Neural cell (in vitro differentiated cells): Measurements from ENCODE around the gene CRABP2. TPM values are rescaled to one million over a fixed set of nuclear protein-coding genes. Genes with fewer than 3 reads are reported as not detected.

ENCODE experiments used
- H2AFZ ChIP-seq: fragments of 200-600, 300-800 bp; sonication (generic), shearing (Covaris generic); 2 replicates; pipeline ENCODE4 v1.6.0; 2014; ENCODE audit warnings: low read depth, mild to moderate bottlenecking, antibody characterized with exemption, low read length, moderate library complexity
- H3F3A ChIP-seq: fragments of 200-600 bp; shearing (Covaris generic); 2 replicates; pipeline ENCODE4 v1.6.1; 2016; ENCODE audit warnings: mild to moderate bottlenecking, moderate library complexity, mixed read lengths, antibody characterized with exemption, low read length; ENCODE audit not compliant: insufficient read depth, poor library complexity, severe bottlenecking
- H3K27ac ChIP-seq: fragments of 200-600, 300-800 bp; sonication (generic), shearing (Covaris generic); 2 replicates; pipeline ENCODE4 v1.5.1; 2014; ENCODE audit warnings: mild to moderate bottlenecking, low read length, moderate library complexity
- H3K27me3 ChIP-seq: fragments of 300-800, 200-600 bp; sonication (generic), shearing (Covaris generic); 2 replicates; pipeline ENCODE4 v1.6.0; 2014; ENCODE audit warnings: mild to moderate bottlenecking, low read depth, low read length, moderate library complexity; ENCODE audit not compliant: insufficient read depth
- H3K36me3 ChIP-seq: fragments of 300-800, 200-600 bp; sonication (generic), shearing (Covaris generic); 2 replicates; pipeline ENCODE4 v1.5.1; 2014; ENCODE audit warnings: mild to moderate bottlenecking, antibody characterized with exemption, low read length, moderate library complexity; ENCODE audit not compliant: insufficient read depth
- H3K4me2 ChIP-seq: fragments of 300-800, 200-600 bp; sonication (generic), shearing (Covaris generic); 2 replicates; pipeline ENCODE4 v1.6.0; 2014; ENCODE audit warnings: mild to moderate bottlenecking, low read length
- H3K4me3 ChIP-seq: fragments of 300-800, 200-600 bp; sonication (generic), shearing (Covaris generic); 2 replicates; pipeline ENCODE4 v1.5.1; 2014; ENCODE audit warnings: mild to moderate bottlenecking, low read length, moderate library complexity
- H3K79me2 ChIP-seq: fragments of 200-600 bp; shearing (Covaris generic); replicated peaks from 2 replicates; pipeline ENCODE4 v1.6.0; 2014; ENCODE audit warnings: mild to moderate bottlenecking, low read length, moderate library complexity; ENCODE audit not compliant: insufficient read depth
- H3K9ac ChIP-seq: fragments of 300-800, 200-600 bp; sonication (generic), shearing (Covaris generic); 2 replicates; pipeline ENCODE4 v1.6.1; 2016; ENCODE audit warnings: mild to moderate bottlenecking, low read length, mixed read lengths
- H3K9me2 ChIP-seq: fragments of 200-600 bp; shearing (Covaris generic); 2 replicates; pipeline ENCODE4 v1.6.1; 2016; ENCODE audit warnings: mild to moderate bottlenecking, low read length, mixed read lengths; ENCODE audit not compliant: insufficient read depth
- H3K9me3 ChIP-seq: fragments of 200-600, 300-800 bp; sonication (generic), shearing (Covaris generic); 2 replicates; pipeline ENCODE4 v1.6.1; 2016; ENCODE audit warnings: mild to moderate bottlenecking, mixed run types, low read length, moderate library complexity, mixed read lengths
- H4K20me1 ChIP-seq: fragments of 200-600 bp; shearing (Covaris generic); 2 replicates; pipeline ENCODE4 v1.6.1; 2016; ENCODE audit warnings: mild to moderate bottlenecking, mixed run types; ENCODE audit not compliant: insufficient read depth
- EP300 ChIP-seq: fragments of 450-650 bp; conservative IDR thresholded peaks from 2 replicates; pipeline ENCODE4 v1.6.1; 2014; ENCODE audit warnings: antibody characterized with exemption, mild to moderate bottlenecking, moderate library complexity; ENCODE audit not compliant: poor library complexity, severe bottlenecking
- EZH2 ChIP-seq: fragments of 200-600, 300-800 bp; shearing (Covaris generic), sonication (generic); IDR thresholded peaks from 2 replicates; pipeline ENCODE4 v1.6.1; 2014; ENCODE audit warnings: antibody characterized with exemption, low read length, borderline replicate concordance, mild to moderate bottlenecking; ENCODE audit not compliant: insufficient read depth, poor library complexity, severe bottlenecking
- MXI1 ChIP-seq: fragments of 450-650 bp; conservative IDR thresholded peaks from 2 replicates; pipeline ENCODE4 v1.6.1; 2014; ENCODE audit warnings: antibody characterized with exemption, mild to moderate bottlenecking; ENCODE audit not compliant: poor library complexity, severe bottlenecking
- POLR2AphosphoS5 ChIP-seq: IDR thresholded peaks from 2 replicates; pipeline ENCODE4 v1.6.1; 2012
- RAD21 ChIP-seq: fragments of 450-650 bp; conservative IDR thresholded peaks from 2 replicates; pipeline ENCODE4 v1.6.1; 2014; ENCODE audit warnings: antibody characterized with exemption, mild to moderate bottlenecking, moderate library complexity
- SMC3 ChIP-seq: fragments of 450-650 bp; conservative IDR thresholded peaks from 2 replicates; pipeline ENCODE4 v1.6.1; 2014; ENCODE audit warnings: antibody characterized with exemption, mild to moderate bottlenecking, moderate library complexity; ENCODE audit not compliant: poor library complexity
- TAF1 ChIP-seq: IDR thresholded peaks from 2 replicates; pipeline ENCODE4 v1.6.1; 2012; ENCODE audit warnings: low read depth
- polyA plus RNA-seq: library from polyadenylated mRNA; depleted of rRNA; stranded (reverse); fragments of >200 nt; gene quantifications from 2 replicates; pipeline ENCODE4 v1.2.3, GENCODE V29; 2014
- TF ChIP-seq, protein P1 (sequence below): fragments of 450-650 bp; IDR thresholded peaks from 2 replicates; pipeline ENCODE4 v1.5.1; 2014; ENCODE audit warnings: antibody characterized with exemption, mild to moderate bottlenecking, moderate library complexity; ENCODE audit not compliant: poor library complexity, severe bottlenecking
- TF ChIP-seq, protein P2 (sequence below): IDR thresholded peaks from 2 replicates; pipeline ENCODE4 v1.6.1; 2012; ENCODE audit warnings: borderline replicate concordance

CRABP2 gene
- polyA plus RNA-seq, 1 donor from 2014 or later, result 7.7 TPM

DNA sequence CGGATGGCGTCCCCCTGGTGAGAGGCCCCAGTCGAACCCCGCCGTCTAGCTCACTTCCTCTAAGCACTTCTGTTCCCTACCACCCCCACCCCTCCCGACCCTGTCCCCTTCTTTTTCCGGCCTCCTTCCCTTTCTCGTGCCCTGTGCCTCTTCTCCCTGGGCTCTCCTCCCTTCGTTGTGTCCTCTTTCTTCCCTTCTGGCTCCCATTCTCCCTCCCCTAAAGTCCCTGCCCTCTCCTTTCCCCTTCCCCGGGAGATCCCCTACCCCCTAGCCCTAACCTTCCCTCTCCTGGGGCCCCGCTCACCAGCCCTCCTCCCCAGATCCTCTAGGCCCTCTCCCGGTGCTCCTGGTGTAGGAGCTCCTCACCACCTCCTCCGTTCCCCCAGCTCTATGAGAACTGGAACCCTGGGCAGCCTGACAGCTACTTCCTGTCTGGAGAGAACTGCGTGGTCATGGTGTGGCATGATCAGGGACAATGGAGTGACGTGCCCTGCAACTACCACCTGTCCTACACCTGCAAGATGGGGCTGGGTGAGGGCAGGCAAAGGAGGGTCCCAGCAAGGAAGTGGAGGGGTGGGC, 47.6 kb downstream of the CRABP2 start:
- H2AFZ ChIP-seq, result no peak overlapping the region
- TF ChIP-seq SMC3 (no peak), POLR2AphosphoS5 (no peak), EZH2 (no peak), RAD21 (no peak), MXI1 (no peak), TAF1 (no peak), EP300 (no peak)
- TF ChIP-seq, protein P1, sequence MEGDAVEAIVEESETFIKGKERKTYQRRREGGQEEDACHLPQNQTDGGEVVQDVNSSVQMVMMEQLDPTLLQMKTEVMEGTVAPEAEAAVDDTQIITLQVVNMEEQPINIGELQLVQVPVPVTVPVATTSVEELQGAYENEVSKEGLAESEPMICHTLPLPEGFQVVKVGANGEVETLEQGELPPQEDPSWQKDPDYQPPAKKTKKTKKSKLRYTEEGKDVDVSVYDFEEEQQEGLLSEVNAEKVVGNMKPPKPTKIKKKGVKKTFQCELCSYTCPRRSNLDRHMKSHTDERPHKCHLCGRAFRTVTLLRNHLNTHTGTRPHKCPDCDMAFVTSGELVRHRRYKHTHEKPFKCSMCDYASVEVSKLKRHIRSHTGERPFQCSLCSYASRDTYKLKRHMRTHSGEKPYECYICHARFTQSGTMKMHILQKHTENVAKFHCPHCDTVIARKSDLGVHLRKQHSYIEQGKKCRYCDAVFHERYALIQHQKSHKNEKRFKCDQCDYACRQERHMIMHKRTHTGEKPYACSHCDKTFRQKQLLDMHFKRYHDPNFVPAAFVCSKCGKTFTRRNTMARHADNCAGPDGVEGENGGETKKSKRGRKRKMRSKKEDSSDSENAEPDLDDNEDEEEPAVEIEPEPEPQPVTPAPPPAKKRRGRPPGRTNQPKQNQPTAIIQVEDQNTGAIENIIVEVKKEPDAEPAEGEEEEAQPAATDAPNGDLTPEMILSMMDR, result no peak
- TF ChIP-seq, protein P2, sequence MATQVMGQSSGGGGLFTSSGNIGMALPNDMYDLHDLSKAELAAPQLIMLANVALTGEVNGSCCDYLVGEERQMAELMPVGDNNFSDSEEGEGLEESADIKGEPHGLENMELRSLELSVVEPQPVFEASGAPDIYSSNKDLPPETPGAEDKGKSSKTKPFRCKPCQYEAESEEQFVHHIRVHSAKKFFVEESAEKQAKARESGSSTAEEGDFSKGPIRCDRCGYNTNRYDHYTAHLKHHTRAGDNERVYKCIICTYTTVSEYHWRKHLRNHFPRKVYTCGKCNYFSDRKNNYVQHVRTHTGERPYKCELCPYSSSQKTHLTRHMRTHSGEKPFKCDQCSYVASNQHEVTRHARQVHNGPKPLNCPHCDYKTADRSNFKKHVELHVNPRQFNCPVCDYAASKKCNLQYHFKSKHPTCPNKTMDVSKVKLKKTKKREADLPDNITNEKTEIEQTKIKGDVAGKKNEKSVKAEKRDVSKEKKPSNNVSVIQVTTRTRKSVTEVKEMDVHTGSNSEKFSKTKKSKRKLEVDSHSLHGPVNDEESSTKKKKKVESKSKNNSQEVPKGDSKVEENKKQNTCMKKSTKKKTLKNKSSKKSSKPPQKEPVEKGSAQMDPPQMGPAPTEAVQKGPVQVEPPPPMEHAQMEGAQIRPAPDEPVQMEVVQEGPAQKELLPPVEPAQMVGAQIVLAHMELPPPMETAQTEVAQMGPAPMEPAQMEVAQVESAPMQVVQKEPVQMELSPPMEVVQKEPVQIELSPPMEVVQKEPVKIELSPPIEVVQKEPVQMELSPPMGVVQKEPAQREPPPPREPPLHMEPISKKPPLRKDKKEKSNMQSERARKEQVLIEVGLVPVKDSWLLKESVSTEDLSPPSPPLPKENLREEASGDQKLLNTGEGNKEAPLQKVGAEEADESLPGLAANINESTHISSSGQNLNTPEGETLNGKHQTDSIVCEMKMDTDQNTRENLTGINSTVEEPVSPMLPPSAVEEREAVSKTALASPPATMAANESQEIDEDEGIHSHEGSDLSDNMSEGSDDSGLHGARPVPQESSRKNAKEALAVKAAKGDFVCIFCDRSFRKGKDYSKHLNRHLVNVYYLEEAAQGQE, result no peak
- H3K9me2 ChIP-seq, result no peaks in the 10 kb centered on the region
- H3K4me2 ChIP-seq, result no peak overlapping the region
- no peaks in the 10 kb centered on the region for H3K79me2 ChIP-seq
- H3K27ac ChIP-seq, result no peak overlapping the region
- no peaks in the 10 kb centered on the region for H3K9me3 ChIP-seq
- no peaks in the 10 kb centered on the region for H3K36me3 ChIP-seq
- no peak overlapping the region for H3K9ac ChIP-seq
- peak overlapping the region; percentile 49 for H3K4me3 ChIP-seq
- H3F3A ChIP-seq, result no peaks in the 10 kb centered on the region
- peaks cover 42% of the 10 kb centered on the region for H3K27me3 ChIP-seq
- no peaks in the 10 kb centered on the region for H4K20me1 ChIP-seq

DNA sequence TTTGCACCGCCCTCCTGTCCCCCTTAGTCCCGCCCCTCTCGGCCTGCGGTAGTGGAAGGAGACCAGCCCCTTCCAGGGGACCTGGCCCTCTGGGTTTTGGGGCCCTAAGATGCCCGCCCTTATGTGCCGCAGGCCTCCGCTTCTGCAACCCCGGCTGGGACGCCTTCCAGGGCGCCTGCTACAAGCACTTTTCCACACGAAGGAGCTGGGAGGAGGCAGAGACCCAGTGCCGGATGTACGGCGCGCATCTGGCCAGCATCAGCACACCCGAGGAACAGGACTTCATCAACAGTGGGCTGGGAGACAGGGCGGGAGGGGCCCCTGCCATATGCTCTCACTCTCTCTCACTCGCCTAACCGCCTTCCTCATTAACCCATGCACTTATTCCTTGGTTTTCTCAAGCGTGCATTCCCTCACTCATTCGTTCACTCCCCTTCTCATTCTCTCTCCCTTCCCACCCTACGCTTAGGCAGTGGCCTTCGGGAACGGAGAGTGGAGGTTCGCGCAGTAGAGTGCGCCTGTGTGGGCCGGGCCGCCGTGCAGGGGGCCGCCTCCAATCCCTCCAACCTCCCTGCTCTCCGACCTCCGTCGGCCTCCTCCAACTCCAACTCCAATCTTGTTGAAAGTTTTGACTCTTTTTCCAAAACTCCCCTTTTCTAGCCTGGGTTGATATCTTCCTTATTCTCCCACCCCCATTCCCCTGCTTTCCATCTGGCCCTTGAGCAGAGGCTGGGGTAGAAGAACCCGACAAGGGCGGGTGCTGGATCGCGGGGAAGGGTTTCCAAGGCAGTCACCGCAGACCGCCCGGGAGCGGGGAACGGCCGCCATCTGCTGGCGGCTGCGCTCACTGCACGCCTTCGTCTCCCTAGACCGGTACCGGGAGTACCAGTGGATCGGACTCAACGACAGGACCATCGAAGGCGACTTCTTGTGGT, 48.3 kb downstream of the CRABP2 start:
- Histone ChIP-seq H3K9me3 (no peaks in the 10 kb centered on the region), H3K36me3 (no peaks in the 10 kb centered on the region), H4K20me1 (no peaks in the 10 kb centered on the region), H2AFZ (no peak overlapping the region), H3F3A (no peaks in the 10 kb centered on the region), H3K9me2 (no peaks in the 10 kb centered on the region), H3K4me3 (peak overlapping the region; percentile 49), H3K27me3 (peaks cover 49% of the 10 kb centered on the region), H3K9ac (no peak overlapping the region), H3K79me2 (no peaks in the 10 kb centered on the region), H3K27ac (no peak overlapping the region), H3K4me2 (no peak overlapping the region)
- TF ChIP-seq EP300 (no peak), POLR2AphosphoS5 (no peak), SMC3 (peak; percentile 94), RAD21 (peak; percentile 93)
- TF ChIP-seq, protein P1, result peak; percentile 98
